Midbrain (tissue), 1 donor: ENCODE measurements around the gene LGALS14.
A peak's percentile ranks its signal among the peaks of the same experiment; 100 is the strongest.
"Not testable (repeated sequence)": the region's sequence is repeated elsewhere in the genome, so short reads cannot be mapped to it uniquely, and the experiment has no call there.

ENCODE experiments used
- DNase-seq: peaks from one replicate; lab custom pipeline; 2025; lab: John Stamatoyannopoulos, UW

Gene LGALS14, protein sequence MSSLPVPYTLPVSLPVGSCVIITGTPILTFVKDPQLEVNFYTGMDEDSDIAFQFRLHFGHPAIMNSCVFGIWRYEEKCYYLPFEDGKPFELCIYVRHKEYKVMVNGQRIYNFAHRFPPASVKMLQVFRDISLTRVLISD

DNA sequence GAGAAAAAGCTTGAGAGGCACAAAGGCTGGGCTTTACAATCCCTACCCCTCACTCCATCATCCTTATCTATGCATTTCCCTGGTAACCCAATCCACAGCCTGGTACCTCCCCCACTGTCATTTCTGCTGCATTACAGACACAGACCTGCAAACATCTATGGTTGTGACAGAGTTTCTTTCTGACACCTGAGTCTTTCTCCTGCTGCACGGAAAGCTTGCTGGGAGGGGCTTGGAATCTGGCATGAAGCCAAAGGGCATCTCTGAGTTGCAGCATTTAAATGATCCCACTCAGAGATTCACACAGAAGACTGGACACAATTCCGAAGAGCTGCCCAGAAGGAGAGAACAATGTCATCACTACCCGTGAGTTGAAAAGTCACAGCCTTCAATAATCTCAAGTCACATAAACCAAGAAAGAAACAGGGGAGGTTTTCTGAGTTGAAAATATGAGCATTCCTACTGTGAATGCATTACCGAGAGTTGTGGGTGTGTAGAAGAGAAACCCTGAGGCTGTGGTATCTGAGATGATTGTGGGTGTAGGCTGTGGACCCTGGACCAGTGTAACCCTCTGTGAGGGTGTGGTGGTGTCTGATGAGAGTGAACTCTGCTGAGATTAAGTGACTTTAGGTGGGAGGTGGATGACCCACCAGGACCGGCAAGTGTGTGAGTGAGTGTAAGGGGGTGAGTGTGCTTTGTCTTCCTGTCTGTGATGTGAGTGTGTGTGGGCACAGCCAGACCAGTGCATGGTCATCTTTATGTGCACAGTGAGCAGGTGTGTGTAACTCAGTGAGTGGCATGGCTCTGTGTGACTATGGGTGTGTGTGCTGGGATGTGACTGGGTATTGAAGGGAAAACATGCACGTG, at the start of gene LGALS14:
TSS of gene LGALS14 (plus strand) at position 301 of the 864 bp plus-strand sequence. CDS start at position 349, 48 bp downstream.
- DNase-seq: no peak

DNA sequence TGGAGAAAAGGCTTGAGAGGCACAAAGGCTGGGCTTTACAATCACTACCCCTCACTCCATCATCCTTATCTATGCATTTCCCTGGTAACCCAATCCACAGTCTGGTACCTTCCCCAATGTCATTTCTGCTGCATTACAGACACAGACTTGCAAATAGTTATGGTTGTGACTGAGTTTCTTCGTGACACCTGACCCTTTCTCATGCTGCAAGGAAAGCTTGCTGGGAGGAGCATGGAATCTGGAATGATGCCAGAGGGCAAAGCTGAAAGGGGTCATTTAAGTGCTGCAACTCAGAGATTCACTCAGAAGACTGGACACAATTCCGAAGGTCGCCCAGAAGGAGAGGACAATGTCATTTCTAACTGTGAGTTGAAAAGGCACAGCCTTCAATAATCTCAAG, 48.7 kb upstream of the LGALS14 start, which contains the start of gene LGALS16:
TSS of gene LGALS16 (plus strand) at position 301 of the 400 bp plus-strand sequence. CDS start at position 350, 49 bp downstream.
- no peak for DNase-seq

DNA sequence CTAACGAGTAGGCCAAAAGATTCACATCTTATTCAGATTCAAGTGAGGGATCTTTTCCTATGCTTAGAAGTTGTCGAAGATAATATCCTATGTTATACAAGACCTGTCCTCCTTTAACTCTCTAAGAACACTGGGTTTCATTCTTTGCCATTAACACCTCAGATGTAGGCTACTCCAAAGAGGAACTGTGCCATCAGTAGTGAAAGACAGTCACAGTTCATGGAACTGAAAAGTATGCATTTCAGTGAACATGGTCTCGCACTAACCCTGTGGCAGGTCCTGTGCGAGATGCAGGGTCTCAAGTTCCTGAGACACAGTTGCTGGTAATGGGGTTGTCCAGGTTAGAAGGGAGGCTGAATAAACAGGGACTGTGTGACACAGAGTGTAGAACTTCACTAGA, 44.5 kb upstream of the LGALS14 start:
- DNase-seq: no peak

DNA sequence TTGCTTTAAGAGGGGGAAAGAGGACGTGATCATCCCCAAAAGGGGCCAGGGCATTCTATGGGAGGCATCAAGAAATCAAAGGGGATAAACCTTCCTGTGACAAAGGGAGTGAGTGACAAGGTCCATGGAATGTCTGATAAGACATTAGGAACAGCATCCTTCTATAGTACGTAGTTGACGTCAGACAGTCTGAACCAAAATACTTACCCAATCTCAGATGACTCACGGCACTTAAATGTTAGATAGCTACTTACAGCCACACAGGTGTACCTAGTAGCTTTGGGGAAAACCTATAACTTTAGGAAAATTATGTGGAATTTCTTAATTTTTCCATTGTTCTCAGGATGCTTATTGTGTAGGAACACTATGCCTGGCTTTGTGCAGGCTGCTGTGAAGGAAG, 43.6 kb upstream of the LGALS14 start:
- no peak for DNase-seq

DNA sequence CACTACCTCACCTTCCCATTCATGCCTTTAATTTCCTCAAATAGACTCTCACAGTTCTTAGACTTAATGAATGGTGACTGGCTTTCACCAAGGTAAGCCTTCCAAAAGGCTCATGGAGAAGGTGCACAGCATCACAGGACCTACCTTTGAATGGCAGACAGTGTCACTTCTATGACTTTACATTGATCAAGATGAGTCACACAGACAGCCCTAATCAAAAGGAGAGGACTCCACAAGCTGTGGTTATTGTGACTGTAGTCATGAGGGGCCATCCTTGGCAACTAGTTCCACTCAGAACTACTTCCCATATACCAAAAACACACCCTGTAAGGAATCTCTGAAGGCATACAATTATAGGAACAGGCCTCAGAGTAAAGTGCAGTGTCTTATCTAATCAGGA, 42.7 kb upstream of the LGALS14 start:
- DNase-seq: no peak

DNA sequence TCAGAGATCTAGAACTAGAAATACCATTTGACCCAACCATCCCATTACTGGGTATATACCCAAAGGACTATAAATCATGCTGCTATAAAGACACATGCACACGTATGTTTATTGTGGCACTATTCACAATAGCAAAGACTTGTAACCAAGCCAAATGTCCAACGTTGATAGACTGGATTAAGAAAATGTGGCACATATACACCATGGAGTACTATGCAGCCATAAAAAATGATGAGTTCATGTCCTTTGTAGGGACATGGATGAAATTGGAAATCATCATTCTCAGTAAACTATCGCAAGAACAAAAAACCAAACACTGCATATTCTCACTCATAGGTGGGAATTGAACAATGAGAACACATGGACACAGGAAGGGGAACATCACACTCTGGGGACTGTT, 34.4 kb upstream of the LGALS14 start:
- not testable (repeated sequence) for DNase-seq

DNA sequence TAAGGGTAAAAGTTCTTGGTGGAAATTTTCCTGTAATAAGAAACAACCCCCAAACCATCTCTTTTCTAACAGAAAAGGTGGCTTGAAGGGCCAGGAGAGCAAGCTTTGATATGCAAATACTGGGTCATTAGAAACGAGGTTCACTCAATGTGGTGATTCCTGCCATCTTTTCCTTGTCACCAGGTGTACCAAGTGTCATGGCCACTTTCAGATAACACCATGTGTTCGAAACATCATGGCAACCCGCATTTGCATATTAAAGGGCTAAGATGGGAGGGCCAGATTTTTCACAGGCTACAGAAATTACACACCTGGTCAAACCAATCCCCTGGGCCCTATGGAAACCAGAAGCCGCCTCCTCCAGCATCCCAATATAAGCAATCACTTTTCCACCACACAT, 33.3 kb upstream of the LGALS14 start:
- DNase-seq: no peak

DNA sequence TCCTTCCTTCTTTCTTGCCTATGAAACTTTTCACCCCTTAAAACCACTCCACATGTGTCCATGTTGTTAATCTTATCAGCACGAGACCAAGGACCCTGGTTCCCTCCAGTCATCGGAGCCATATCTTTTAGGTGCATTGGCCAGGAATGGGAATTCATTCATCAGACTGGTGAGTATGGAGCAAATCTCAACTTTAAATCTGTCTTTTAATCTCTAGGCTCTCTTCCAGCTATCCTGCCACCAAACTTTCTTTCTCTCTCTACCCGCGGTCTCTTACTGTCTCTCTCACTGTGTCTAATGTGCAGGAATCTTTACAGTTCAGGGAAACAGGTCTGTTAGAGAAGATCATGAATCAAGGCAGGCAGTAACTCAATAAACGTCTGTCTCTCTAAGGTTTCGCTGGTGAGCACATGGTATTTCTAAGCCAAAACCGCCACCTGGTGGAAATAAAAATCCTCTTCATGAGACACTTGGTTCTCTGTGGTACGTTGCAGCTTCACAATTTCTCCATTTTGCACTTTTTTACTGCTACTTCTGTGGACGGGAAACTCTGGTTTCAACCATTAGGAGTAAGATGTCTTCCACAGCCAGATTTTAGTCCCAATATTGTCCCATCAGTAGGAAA, 32.4 kb upstream of the LGALS14 start:
- DNase-seq: peak; percentile 73

DNA sequence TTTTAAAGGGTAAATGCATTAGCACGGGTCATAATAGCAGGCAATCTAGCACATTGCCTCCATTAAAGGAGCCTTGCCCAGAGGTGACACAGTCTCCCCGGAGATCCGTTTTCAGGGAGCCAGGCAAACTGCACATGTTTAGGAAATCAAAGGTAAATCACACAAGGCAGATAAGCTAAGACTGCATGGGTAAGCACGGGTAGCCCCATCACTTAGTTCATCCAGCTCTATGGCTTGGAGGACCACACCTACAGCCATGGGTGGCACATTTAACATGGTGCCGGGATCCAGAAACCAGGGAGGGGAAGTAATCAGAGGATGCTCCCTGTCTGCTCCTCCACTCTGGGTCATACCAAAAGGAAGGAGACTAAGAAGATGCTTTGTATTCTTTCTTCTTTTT, 31.8 kb upstream of the LGALS14 start:
- no peak for DNase-seq

DNA sequence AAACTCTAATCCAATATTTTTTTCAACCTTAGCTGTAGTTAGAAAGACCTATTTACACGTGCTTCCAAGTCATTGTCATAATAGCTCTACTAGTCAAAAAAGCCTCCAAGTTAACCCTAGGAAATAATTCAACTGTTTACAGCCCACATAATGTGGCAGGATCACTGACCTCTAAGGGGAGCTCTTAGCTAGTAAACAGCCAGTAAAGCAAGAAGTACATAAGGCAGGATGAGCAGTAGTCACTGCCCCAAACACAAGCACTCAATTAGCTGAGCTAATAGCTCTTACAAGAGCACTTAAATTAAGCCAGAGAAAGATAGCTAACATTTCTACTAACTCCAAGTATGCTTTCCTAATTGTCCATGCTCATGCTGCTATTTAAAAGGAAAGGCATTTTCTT, 30.4 kb upstream of the LGALS14 start:
- DNase-seq: not testable (repeated sequence)

DNA sequence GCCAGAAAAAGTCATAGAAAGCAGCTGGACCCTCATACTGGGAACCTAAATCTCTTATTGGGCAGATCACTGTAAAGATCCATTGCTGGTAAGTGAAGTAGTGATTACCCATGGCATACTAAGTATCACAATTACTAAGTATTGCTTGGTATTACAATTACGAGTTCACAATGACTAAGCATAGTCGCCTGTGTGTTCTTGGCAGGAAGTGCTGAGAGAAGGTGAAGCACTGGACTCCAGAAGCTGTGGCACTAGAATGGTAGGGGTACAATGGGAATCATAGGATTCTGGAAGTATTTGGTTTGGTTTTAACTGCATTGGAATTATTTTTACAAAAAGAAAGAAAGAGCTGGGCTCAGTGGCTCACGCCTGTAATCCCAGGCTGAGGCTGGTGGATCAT, 28.3 kb upstream of the LGALS14 start:
- no peak for DNase-seq

DNA sequence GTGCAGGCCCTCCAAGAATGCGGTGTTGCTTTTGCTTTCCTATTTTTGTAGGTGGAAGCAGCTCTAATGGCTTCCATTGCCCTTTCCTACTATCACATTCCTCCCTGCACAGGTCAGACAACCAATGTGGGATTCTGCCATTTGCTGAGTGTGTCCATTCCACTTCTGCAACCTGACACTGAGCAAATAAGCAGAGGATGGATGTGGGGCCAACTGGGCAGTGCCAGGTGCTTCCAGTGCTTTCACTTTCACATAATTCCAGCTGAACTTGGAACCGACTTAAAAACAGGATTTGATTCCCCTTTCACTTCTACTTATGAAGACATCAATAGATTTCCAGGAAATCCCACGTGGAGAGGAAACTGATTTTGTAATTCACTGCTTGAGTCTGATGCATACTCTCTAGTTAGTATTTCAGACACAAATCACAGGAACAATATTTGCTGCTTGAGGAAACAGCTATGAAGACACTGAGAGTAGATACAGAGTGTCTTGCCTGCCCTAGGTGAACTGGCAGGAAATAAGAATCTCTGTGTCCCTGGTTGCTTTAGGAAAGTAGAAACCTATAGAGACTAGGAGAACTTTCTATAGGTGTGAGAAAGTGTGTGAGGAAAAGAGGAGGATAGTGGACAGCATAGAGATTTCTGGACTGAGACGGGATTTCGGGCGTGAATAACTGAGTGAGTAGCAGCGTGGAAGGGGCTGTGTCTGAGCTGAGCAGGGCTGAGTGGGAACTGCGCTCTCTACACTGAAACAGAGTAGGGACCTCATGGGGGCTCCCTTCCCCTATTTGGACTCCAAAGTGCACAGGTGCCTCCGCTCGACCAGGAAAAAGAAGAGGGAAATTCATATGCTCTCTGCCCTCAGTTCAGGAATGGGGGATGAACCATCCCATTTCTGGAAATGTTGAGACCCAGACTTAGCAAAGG, 26.1 kb upstream of the LGALS14 start:
- no peak for DNase-seq

DNA sequence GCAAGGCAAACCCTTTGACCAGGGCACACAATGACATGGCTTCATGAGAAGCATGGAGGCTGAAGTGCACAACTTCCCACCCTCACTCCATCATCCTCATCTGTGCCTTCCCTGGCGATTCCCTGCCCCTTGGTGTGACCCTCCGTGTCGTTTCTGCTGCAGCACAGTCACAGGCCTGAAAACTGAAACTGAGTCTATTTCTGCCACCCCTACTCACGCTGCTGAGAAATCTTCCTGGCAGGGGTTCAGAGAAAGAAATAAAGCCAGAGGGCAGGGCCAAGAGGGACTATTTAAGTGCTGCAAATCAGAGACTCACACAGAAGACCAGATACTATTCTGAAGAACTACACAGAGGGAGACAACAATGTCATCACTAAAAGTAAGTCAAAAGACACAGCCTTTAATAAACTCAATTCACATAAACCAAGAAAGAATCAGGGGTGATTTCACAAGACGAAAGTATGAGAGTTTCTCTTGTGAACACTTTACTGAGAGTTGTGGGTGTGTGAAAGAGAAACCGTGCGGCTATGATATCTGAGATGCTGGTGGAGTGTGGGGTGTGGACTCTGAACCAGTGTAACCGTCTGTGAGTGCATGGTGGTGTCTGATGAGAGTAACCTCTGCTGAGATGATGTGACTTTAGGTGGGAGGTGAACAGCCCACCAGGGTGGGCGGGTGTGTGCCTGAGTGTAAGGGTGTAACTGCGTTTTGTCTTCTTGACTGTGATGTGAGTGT, 25.1 kb upstream of the LGALS14 start:
- DNase-seq: no peak

DNA sequence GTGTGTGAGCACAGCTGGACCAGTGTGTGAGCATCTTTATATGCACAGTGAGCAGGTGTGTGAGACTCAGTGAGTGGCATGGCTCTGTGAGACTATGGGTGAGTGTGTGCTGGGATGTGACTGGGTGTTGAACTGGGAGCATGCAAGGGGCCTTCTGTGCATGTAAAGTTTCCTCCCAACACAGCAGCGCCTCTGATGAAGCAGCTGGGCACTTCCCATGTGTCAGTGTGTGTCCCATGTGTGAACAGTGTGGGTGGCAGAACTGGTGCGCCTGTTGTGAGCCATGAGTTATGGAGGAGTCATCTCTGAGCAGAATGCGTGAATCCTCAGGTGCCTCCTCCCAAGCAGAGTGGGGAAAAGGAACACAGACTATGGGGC, 24.5 kb upstream of the LGALS14 start:
- DNase-seq: no peak

DNA sequence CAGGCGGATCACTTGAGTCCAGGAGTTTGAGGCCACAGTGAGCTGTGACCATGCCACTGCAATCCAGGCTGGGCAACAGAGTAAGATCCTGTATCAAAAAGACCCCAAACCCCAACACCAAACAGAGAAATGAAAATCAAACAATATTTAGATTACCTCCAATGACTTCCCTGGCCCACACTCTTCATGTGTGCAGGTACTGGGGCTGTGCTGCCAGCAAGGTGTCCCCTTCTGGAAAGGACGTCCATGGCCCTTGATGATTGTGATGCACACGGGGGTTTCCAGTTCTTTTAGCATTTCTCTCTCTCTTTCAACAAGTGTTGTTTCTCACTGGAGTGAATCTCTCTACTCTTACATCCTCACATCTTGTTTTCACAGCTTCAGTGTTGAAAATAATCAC, 23.7 kb upstream of the LGALS14 start:
- DNase-seq: no peak

DNA sequence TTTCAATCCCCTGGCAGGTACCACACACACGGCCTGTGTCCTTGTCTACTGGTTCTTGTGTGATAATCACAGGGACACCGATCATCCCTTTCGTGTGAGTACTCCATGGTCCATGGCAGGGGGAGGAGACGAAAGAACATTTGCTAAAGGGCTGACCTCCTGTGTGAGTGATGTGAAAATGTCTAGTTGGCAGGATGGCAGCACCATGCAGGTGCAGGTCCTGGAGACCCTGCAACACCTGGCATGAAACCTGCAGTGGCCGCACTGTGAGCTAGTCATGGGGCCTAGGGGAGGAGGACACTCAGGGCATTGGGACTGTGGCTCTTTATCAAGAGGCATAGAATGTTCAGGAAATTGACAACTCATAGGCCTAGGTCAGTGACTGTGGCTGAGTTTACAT, 22.9 kb upstream of the LGALS14 start:
- DNase-seq: no peak

DNA sequence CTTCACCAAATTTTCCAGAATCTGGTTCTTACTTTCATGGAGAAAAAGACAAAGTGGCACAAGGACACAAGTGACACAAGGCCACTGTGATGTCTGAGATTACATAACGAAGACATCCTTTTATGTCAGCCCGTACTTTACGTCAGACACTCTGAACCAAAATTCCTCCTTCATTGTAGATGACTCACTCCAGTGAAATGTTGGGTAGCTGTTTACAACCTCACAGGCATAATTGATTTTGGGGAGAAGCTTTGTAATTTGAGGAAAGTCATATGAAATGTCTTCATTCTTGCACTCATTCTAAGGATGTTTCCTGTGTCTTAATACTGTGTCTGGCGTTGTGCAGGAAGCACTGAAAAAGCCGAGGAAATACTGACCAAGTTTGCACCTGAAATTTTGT, 20.0 kb upstream of the LGALS14 start:
- no peak for DNase-seq

DNA sequence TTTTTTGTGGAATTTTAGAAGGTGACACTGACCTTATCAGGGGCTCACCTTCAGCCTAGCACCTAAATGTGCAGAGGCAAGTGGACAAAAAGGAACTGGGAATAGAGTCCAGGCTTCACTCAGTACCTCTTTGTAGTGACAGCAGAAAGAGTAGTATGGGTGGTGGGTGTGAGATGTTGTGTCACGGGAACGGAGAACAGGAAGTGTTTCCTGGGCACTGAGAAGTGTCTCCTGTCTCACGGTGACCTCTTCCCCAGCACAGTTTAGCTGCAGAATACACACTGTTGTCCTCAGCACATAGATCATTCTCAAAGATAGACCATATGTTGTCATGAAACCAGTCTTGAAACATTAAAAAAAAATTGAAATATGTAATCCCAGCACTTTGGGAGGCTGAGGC, 17.5 kb upstream of the LGALS14 start:
- DNase-seq: no peak

DNA sequence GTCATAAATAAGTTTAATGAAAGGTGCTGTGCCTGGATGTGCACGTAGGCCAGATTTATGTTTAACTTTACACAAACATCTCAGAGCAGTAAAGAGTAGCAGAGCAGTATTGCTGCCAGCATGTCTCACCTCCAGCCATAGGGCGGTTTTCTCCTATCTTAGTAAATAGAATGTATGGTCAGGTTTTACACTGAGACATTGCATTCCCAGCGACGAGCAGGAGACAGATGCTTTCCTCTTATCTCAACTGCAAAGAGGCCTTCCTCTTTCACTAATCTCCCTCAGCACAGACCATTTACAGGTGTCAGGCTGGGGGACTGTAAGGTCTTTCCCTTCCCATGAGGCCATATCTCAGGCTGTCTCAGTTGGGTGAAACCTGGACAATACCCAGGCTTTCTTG, 15.6 kb upstream of the LGALS14 start:
- DNase-seq: not testable (repeated sequence)

DNA sequence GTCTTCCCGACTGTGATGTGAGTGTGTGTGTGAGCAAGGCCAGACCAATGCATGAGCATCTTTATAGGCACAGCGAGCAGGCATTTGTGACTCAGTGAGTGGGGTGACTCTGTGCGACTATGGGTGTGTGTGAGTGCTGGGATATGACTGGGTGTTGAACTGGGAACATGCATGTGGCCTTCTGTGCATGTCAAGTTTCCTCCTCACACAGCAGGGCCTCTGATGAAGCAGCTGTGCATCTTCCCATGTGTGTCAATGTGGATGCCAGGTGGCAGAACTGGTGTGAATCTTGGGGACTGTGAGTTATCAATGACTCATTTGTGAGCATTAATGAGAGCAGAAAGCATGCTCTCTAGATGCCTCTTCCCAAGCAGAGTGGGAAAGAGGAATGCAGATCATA, 12.1 kb upstream of the LGALS14 start:
- no peak for DNase-seq

DNA sequence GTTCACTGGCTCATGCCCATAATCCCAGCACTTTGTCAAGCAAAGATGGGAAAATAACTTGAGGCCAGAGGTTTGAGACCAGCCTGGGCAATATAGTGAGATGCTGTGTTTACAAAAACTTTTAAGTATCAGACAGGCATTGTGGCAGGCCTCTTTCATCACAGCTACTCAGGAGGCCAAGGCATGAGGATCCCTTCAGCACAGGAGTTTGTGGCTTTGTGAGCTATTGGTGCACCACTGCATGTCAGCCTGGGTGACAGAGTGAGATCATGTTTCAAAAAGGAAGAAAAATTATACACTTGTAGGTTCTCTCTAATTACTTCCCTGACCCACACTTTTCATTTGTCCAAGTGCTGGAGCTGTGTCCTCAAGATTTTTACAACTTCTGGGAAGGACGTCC, 11.5 kb upstream of the LGALS14 start:
- no peak for DNase-seq
